ENCODE results near the gene DUSP7.

DNA sequence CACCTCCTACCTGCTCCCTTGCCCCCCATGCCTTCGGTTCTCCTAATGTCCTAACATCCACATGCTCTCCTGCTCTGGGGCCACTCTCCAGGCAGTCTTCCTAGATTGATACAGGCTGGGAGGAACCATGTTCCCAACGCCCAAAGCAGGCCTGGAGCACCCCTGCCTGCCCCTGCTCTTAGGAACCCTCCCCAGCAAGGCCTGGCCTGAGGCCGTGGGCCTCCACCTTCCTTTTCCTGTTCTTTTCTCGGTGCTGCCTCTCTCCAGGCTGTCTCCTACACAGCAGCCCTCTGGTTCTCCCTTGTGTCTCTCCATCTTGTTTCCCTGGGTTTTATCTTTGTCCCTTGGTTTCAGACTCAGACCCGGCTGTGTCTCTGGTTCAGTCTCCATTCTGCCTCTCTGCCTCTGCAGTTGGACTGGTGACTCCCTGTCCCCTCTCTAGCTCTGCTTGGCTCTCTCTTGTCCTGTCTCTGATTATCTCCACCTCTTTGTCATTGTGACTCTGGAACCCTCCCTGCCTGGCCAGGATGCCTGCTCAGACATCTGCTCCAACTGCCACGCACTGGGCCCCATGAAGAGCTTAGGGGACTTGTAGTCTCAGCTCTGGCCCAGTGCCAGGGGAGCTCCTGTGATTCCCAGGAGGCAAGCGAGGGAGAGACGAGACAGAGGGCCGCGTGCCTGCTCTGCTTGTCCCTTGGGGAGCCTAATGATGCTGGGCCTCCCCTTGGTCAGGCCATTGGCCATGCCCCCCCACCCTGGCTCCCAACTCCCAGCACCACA lies 34.7 kb downstream of the DUSP7 start:
- TF ChIP-seq POLR2AphosphoS5 (IDR thresholded peaks at IDR 0.05) = no peak
- TF ChIP-seq, protein P1, sequence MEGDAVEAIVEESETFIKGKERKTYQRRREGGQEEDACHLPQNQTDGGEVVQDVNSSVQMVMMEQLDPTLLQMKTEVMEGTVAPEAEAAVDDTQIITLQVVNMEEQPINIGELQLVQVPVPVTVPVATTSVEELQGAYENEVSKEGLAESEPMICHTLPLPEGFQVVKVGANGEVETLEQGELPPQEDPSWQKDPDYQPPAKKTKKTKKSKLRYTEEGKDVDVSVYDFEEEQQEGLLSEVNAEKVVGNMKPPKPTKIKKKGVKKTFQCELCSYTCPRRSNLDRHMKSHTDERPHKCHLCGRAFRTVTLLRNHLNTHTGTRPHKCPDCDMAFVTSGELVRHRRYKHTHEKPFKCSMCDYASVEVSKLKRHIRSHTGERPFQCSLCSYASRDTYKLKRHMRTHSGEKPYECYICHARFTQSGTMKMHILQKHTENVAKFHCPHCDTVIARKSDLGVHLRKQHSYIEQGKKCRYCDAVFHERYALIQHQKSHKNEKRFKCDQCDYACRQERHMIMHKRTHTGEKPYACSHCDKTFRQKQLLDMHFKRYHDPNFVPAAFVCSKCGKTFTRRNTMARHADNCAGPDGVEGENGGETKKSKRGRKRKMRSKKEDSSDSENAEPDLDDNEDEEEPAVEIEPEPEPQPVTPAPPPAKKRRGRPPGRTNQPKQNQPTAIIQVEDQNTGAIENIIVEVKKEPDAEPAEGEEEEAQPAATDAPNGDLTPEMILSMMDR (IDR thresholded peaks at IDR 0.05 in 8 of 11, conservative IDR thresholded peaks at IDR 0.05 in 3 of 11) = no peak
- TF ChIP-seq POLR2A (IDR thresholded peaks at IDR 0.05) = no peak

All from spleen (tissue), 7 donors.